Measurements from ENCODE around the gene RPTOR.

DNA sequence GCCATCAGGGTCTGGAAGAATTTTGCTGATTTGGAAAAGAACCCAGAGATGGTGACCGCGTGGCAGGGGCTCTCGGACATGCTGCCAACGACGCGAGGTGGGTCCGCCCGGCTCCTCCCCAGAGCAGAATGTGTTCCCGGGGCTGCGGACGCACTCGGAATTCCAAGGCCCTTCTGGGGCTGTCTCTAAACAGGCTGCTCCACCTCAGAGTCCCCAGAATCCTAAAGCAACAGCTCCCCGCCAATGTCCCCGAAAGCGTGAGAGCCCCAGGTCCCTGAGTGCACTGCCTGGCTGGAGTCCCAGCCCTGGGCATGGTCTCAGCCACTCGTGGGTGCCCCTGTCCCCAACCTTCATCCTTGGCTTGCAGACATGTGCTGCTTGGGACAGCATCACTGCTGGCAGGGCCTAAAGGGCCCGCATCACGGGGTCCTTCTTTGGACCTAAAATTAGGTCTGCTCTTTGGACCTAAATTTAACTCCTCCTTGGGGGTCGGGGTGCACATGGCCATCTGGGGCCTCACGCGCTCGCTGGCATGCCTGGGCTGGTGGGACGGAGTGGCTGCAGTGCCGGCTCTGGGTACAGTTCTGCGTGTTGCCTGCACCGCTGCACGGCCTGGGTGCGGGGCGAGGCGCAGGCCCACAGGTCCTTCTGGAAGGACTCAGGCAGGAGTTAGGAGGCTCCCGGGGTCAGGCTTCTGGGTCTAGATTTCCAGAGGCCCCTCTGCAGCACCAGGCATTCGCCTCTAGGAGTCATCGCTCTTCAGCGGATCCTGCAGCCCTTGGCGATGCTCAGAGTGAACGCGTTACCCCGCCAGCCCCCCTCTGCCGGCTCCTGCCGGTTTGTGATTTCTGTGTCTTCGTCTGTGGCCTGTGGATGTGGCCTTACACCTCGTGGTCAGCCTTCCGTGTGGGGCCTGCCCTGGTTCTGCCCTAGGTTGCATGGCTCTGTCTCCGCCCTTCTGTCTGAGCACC, 405.1 kb downstream of the RPTOR start:
- TF ChIP-seq GATA3 (IDR thresholded peaks at IDR 0.05; ENCODE audit: low read depth, low read length), result no peak
- no peak for TF ChIP-seq GATA2 (IDR thresholded peaks at IDR 0.05; ENCODE audit: low read depth, low read length)
